Gastroesophageal sphincter (tissue), 3 donors: ENCODE data around the gene RNF212.

Experiments
- EP300 ChIP-seq: sonication (generic); formaldehyde crosslinking; IDR thresholded peaks from one replicate; pipeline ENCODE4 v1.6.1; 2017; ENCODE audit warnings: antibody characterized with exemption, mild to moderate bottlenecking
- POLR2A ChIP-seq, 2 donors: fragments of 450-650 bp; IDR thresholded peaks; one replicate each; pipeline ENCODE4 v1.6.1; 2017; ENCODE audit warnings: antibody characterized with exemption in 2 of 2, mild to moderate bottlenecking in 2 of 2, moderate library complexity in 1 of 2
- TF ChIP-seq, protein P1 (sequence below), 4 experiments: fragments of 200-600 bp in 2 of 4; fragments of 450-650 bp in 2 of 4; sonication (generic) in 1 of 4; IDR thresholded peaks; one replicate each; pipeline ENCODE4 v1.5.1; 2017 to 2019; ENCODE audit warnings: antibody characterized with exemption in 4 of 4, mild to moderate bottlenecking in 2 of 4, moderate library complexity in 2 of 4

DNA sequence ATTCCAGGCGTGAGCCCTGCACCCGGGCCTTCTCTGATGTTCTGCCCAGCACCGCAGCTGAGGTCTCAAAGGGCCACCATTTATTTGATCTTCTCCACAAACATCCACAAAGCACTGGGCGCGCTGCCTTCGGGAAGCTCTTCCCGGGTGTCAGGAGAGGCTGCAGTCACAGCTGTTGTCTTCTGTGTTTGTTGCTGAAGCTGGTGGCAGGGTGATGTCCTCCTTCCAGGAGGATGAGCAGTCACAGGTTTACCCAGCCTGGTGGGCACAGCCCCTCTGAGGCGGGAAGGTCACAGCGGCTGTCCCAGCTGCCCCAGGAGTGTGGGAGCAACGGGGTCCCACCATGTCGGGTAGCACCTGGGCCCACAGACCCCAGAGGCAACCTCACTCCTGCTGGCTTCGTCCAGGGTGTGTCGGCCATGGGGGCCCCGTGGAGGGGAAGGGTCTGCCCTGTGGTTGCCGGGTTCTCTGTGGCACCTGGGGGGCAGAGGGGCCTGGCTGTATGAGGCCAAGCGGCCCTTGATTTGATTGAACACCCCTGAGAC lies 74.3 kb downstream of the RNF212 start:
- TF ChIP-seq, protein P1, sequence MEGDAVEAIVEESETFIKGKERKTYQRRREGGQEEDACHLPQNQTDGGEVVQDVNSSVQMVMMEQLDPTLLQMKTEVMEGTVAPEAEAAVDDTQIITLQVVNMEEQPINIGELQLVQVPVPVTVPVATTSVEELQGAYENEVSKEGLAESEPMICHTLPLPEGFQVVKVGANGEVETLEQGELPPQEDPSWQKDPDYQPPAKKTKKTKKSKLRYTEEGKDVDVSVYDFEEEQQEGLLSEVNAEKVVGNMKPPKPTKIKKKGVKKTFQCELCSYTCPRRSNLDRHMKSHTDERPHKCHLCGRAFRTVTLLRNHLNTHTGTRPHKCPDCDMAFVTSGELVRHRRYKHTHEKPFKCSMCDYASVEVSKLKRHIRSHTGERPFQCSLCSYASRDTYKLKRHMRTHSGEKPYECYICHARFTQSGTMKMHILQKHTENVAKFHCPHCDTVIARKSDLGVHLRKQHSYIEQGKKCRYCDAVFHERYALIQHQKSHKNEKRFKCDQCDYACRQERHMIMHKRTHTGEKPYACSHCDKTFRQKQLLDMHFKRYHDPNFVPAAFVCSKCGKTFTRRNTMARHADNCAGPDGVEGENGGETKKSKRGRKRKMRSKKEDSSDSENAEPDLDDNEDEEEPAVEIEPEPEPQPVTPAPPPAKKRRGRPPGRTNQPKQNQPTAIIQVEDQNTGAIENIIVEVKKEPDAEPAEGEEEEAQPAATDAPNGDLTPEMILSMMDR (IDR thresholded peaks at IDR 0.05), result no peak
- no peak for TF ChIP-seq EP300
- no peak for TF ChIP-seq POLR2A (IDR thresholded peaks at IDR 0.05)
